GM19438 (cell line): Measurements from ENCODE around the gene SMIM9.

Source experiments
- ATAC-seq: cut with Tn5 transposase; IDR thresholded peaks from one replicate; pipeline ENCODE4 v1.9.1; 2021; ENCODE audit warnings: low read depth; ENCODE audit not compliant: unreplicated experiment

The SMIM9 gene

DNA sequence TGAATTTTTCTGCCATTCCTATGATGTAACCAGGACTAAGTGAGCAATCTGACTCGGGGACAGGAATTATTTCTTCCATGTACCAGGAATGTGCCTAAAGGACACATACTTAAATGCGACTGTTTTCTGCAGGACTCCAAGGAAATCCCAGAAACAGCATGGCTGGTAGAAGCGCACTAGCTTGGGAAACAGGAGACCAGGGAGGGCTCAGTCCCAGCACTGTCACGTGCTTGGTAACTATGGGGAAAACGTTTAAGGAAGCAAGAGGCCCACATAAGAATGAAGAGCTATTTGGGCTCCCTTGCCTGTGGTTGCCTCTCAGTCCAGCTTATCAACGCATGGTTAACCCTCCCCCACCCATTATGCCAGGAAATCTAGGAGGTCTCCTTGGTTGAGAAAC lies 48.7 kb downstream of the SMIM9 start:
- ATAC-seq, result no peak

GRCh38 chrX:154784149-154784995 lies 50.1 kb downstream of the SMIM9 start:
- no peak for ATAC-seq

GRCh38 chrX:154780968-154781367 lies 53.5 kb downstream of the SMIM9 start:
- no peak for ATAC-seq

DNA sequence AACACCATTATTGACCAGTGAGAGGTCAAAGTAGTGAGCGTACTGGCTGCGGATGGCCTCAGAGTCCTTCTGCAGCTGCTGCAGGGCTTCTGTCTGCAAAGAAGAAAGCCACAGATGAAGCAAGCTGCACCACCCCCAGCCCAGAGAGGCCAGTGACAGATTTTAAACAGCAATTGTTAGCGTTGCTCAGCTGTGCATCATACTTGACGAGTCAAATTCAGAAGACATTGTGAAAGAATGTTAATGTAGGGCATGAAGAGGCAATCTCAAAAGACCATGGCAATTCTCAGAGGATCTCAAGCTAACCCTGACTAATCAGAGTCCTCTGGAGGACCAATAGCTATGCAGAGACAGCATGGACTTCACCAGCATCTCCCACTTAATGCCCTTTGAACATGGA lies 55.2 kb downstream of the SMIM9 start:
- no peak for ATAC-seq

GRCh38 chrX:154776753-154777152 lies 57.7 kb downstream of the SMIM9 start:
- ATAC-seq, result no peak

GRCh38 chrX:154775419-154776349 lies 58.8 kb downstream of the SMIM9 start:
- no peak for ATAC-seq

DNA sequence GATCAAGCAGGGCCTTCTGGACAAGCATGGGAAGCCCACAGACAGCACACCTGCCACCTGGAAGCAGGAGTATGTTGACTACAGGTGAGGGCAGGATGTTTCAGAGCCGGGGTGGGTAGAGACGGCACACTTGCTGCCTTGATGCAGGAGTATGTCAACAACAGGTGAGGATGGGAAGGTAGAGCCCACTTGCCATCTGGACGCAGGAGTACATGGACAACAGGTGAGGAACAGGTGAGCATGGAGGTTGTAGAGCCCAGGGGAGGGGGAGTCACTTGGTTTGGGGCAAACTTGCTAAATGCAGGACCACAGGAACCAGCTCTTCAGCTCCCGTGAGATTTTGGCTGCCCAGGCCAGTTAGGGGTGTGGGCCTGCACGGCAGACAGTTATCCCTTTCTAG lies 59.8 kb downstream of the SMIM9 start:
- ATAC-seq, result no peak
